DND-41 (cell line): ENCODE measurements around the gene CCDC60.

Experiments used
- CTCF ChIP-seq: IDR thresholded peaks from 2 replicates; pipeline ENCODE4 v1.5.1; 2012; ENCODE audit warnings: borderline replicate concordance, low read length, moderate library complexity, mild to moderate bottlenecking; ENCODE audit not compliant: poor library complexity, severe bottlenecking; ENCODE audit errors: extremely low read depth
- EZH2 ChIP-seq: IDR thresholded peaks from 3 replicates; pipeline ENCODE4 v1.6.1; 2012; ENCODE audit warnings: borderline replicate concordance, low read depth, mild to moderate bottlenecking, moderate library complexity, low read length, inconsistent platforms; ENCODE audit not compliant: severe bottlenecking

GRCh38 chr12:119374635-119375034 is 40.1 kb downstream of the CCDC60 start:
- TF ChIP-seq CTCF (no peak), EZH2 (no peak)
